Measurements from ENCODE around the gene D2HGDH. TPM values are rescaled to one million over a fixed set of nuclear protein-coding genes. Genes with fewer than 3 reads are reported as not detected.

The D2HGDH gene
- total and polyA plus RNA-seq, 2 of the 8 experiments (the other 6 are each of a cell fraction or from before 2014, with no cell fraction given) = 3.4 to 8.1 TPM

DNA sequence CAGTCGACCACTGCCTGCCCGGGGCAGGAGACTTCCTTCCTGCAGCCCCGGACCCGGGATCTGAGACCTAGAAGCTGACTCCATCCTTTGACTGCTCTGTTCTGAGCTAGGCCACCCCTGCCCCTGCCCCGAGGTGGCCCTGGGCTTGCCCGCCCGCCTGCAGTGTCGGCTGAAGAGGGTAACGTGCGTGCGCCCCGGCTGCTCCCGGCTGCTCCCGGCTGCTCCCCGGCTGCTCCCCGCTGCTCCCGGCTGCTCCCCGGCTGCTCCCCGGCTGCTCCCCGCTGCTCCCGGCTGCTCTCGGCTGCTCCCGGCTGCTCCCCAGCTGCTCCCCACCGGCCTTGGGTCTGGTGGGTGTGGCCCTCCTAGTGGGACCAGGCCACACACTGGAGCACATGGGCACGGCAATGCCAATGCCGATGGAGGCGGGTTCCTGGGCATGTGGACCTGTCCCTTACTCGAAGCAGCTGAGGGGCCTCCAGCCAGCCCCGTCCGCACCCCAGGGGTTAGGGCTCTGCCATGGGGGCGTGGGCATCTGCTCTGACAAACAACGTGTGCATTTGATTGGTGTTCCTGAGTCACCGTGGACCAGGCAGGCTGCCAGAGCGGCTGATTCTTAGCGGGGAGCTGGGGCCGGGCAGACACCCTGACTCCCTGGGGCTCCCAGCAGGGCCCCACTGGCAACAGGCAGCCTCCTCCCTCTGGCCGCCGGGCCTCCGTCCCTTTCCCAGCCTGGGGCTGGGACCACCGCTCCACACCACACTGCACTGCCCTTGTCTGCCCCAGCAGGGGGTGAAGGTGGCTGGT, 40.2 kb downstream of the D2HGDH start (continued):
- TF ChIP-seq RBBP5 (IDR thresholded peaks at IDR 0.05; ENCODE audit: borderline replicate concordance, low read depth, low read length) = no peak
- TF ChIP-seq RFX5 (IDR thresholded peaks at IDR 0.05; ENCODE audit: borderline replicate concordance, low read depth, low read length) = no peak
